PFSK-1 (cell line): ENCODE measurements around the gene INTS11.

Experiments used
- FOXP2 ChIP-seq: optimal IDR thresholded peaks from 2 replicates; pipeline ENCODE3; 2011; ENCODE audit warnings: borderline replicate concordance, control low read depth, inconsistent platforms; ENCODE audit not compliant: insufficient read depth; ENCODE audit errors: extremely low read length, extremely low read depth
- POLR2AphosphoS5 ChIP-seq: IDR thresholded peaks from 2 replicates; pipeline ENCODE4 v1.6.1; 2012; ENCODE audit warnings: low read depth, mild to moderate bottlenecking, control low read depth, low read length, moderate library complexity
- SIN3A ChIP-seq: IDR thresholded peaks from 2 replicates; pipeline ENCODE4 v1.6.1; 2012; ENCODE audit warnings: mild to moderate bottlenecking, low read length, moderate library complexity, borderline replicate concordance; ENCODE audit not compliant: insufficient read depth
- TAF1 ChIP-seq: IDR thresholded peaks from 2 replicates; pipeline ENCODE4 v1.6.1; 2012; ENCODE audit warnings: low read length, control low read depth, borderline replicate concordance; ENCODE audit not compliant: insufficient read depth
- TF ChIP-seq, protein P1 (sequence below), 2 experiments: IDR thresholded peaks; 2 replicates each; pipeline versions ENCODE4 v1.6.1 to v1.8.0; 2011 to 2012; ENCODE audit warnings: low read depth in 2 of 2, low read length in 2 of 2, control low read depth in 1 of 2, inconsistent platforms in 1 of 2, mild to moderate bottlenecking in 1 of 2, moderate library complexity in 1 of 2; ENCODE audit not compliant: insufficient read depth in 1 of 2

The INTS11 gene

DNA sequence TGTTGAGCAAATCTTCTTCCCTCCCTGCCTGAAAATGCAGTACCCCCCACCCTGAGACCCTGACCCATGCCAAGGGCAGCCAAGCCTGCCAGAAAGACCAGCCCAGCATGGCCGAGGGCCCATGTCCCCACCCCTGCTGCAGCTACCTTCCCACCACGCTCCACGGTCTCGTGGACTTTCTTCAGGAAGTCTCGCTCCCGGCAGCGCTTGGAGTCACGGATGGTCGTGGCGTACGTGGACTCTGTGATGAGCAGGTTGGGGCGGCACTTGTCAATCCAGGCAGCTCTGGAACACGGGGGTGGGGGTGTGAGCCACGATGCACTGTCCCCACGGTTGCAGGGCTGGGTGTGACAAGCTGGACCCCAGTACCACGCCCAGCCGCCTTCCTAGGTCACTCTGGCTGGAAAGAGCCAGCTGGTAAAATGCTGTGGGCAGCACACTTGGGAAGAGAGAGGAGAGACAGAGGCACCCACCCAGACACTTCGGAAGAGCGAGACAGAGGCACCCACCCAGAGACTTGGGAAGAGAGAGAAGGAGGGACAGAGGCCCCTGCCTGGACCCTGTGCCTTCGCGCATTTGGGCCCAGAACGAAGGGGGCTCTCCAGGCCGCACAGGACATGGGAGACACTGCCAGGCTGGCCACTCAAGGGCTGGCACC lies 9.7 kb downstream of the INTS11 start:
- TF ChIP-seq SIN3A (no peak), TAF1 (no peak), FOXP2 (no peak), POLR2AphosphoS5 (no peak)
- TF ChIP-seq, protein P1, sequence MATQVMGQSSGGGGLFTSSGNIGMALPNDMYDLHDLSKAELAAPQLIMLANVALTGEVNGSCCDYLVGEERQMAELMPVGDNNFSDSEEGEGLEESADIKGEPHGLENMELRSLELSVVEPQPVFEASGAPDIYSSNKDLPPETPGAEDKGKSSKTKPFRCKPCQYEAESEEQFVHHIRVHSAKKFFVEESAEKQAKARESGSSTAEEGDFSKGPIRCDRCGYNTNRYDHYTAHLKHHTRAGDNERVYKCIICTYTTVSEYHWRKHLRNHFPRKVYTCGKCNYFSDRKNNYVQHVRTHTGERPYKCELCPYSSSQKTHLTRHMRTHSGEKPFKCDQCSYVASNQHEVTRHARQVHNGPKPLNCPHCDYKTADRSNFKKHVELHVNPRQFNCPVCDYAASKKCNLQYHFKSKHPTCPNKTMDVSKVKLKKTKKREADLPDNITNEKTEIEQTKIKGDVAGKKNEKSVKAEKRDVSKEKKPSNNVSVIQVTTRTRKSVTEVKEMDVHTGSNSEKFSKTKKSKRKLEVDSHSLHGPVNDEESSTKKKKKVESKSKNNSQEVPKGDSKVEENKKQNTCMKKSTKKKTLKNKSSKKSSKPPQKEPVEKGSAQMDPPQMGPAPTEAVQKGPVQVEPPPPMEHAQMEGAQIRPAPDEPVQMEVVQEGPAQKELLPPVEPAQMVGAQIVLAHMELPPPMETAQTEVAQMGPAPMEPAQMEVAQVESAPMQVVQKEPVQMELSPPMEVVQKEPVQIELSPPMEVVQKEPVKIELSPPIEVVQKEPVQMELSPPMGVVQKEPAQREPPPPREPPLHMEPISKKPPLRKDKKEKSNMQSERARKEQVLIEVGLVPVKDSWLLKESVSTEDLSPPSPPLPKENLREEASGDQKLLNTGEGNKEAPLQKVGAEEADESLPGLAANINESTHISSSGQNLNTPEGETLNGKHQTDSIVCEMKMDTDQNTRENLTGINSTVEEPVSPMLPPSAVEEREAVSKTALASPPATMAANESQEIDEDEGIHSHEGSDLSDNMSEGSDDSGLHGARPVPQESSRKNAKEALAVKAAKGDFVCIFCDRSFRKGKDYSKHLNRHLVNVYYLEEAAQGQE (IDR thresholded peaks at IDR 0.05; ENCODE audit: insufficient read depth in 1 of 2, low read depth in 2 of 2, low read length in 2 of 2): no peak

DNA sequence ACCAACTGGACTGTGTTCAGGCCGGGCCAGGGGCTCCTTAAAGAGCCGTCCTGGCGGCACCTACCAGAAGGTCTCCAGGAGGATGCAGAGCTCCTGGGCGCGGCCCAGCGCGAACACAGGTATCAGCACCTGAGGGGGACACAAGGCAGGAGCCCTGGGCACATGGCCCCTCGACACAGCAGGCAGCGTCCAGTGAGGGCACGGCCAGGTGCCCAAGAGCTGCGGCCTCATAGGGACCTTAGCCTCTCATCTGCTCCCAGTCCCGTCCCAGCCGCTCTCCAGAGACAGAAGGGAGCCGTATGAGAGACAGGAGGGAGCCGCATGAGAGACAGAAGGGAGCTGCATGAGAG lies 10.2 kb downstream of the INTS11 start:
- TF ChIP-seq SIN3A (no peak), POLR2AphosphoS5 (no peak), FOXP2 (no peak), TAF1 (no peak)
- TF ChIP-seq, protein P1 (IDR thresholded peaks at IDR 0.05; ENCODE audit: insufficient read depth in 1 of 2, low read depth in 2 of 2, low read length in 2 of 2): no peak

DNA sequence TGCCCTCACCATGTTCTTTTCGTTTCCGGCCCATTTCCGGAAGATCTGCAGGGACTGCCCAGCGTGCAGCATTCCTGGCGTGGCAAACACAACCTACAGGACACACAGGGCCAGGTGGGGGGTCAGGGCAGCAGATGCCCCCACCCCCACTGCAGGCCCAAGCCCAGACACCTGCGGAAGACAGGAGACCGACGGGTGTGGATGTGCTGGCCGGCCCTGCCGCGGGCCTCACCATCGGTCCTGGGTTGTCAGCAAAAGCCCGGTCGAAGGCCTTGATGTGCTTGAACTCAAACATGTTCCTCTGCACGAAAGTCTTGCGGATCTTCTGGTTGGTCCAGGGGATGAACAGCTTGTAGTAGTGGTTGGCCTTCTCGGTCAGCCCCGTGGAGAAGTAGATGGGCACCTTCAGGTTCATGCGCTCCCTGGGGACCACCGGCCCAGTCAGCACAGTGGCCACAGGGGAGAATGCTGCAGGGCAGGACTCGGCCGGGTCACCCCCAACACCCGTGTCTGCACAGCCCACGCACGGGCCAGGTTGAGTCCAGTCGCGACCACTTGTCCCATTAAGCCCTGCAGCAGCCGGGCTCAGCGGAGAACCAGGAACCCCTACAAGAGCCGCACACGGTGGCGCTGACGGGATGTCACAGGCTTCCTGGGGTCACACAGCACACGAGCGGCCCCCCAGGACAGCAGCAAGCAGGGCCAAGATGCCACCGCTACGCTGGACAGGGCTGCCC lies 10.8 kb downstream of the INTS11 start:
- TF ChIP-seq, protein P1 (IDR thresholded peaks at IDR 0.05; ENCODE audit: insufficient read depth in 1 of 2, low read depth in 2 of 2, low read length in 2 of 2): no peak
- TF ChIP-seq POLR2AphosphoS5: 0 out of 2 replicates have a peak, but pooled peaks have one; percentile 10

DNA sequence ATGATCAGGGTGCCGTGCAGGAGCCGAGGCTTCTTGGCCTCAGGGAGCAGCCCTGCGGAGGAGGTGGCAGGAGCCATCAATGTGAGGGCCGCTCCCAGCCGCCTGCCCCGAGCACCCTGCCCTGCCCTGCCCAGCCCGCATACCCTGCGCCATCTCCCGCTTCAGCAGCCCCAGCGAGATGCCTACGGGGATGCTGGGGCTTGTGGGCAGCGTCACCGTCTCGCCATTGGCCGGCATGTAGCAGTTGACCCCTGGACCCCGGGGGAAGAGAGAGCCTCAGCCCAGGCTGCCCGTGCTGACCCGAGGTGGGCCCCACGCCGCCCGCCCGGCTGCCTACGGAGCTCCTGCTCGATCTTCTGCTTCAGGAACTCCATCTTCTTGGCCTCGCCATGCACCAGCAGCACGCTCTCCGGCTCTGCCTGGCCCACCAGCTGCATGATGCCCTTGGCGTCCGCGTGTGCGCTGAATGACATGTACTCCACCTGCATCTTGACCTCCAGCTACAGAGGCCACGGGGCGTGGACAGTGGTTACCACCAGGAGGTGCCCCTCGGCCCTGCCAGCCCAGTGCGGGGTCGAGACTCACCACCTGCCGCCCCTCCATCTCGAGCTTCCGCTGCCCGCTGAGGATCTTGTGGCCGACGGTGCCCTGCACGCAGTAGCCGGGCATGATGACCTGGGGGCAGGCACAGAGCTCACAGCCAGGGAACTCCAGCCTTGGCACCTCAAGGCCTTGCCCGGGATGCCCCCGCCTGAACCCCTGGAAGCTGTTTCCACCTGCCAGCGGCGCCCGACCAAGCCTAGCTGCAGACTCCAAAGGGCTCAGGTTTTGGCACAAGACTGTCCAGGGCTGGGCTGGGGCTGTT lies 11.8 kb downstream of the INTS11 start:
- TF ChIP-seq, protein P1 (IDR thresholded peaks at IDR 0.05; ENCODE audit: insufficient read depth in 1 of 2, low read depth in 2 of 2, low read length in 2 of 2): no peak
- TF ChIP-seq SIN3A (no peak), FOXP2 (no peak), TAF1 (no peak), POLR2AphosphoS5 (no peak; the same call in 1 of the 2 replicates)
